Mucosa of stomach (tissue), 1 donor: ENCODE results near the gene NME4.

ENCODE experiments used
- H3K27me3 ChIP-seq: one replicate; pipeline ENCODE4 v1.7.0; 2013; ENCODE audit warnings: mild to moderate bottlenecking, low read length; ENCODE audit not compliant: control insufficient read depth, insufficient read depth
- H3K36me3 ChIP-seq: one replicate; pipeline ENCODE4 v1.7.0; 2013; ENCODE audit warnings: low read length; ENCODE audit not compliant: control insufficient read depth, insufficient read depth
- H3K4me1 ChIP-seq: one replicate; pipeline ENCODE4 v1.7.0; 2013; ENCODE audit warnings: mild to moderate bottlenecking, low read length; ENCODE audit not compliant: control insufficient read depth, insufficient read depth
- H3K4me3 ChIP-seq: one replicate; pipeline ENCODE4 v1.7.0; 2013; ENCODE audit warnings: low read length
- H3K9ac ChIP-seq: one replicate; pipeline ENCODE4 v1.7.0; 2013; ENCODE audit warnings: mild to moderate bottlenecking, low read length, moderate library complexity
- H3K9me3 ChIP-seq: one replicate; pipeline ENCODE4 v1.7.0; 2013; ENCODE audit warnings: mild to moderate bottlenecking, low read length, moderate library complexity; ENCODE audit not compliant: control insufficient read depth
- donor health status: Pancreatic carcinoma.

Gene NME4

GRCh38 chr16:442976-443375 lies 46.0 kb downstream of the NME4 start:
- Histone ChIP-seq H3K36me3 (no peaks in the 10 kb centered on the region), H3K4me1 (no peaks in the 10 kb centered on the region), H3K4me3 (no peak overlapping the region), H3K9me3 (no peaks in the 10 kb centered on the region), H3K27me3 (no peaks in the 10 kb centered on the region), H3K9ac (no peak overlapping the region)

GRCh38 chr16:444027-444426 lies 47.0 kb downstream of the NME4 start:
- H3K9me3 ChIP-seq: no peaks in the 10 kb centered on the region

GRCh38 chr16:445566-445965 lies 48.6 kb downstream of the NME4 start:
- Histone ChIP-seq H3K4me1 (no peaks in the 10 kb centered on the region), H3K4me3 (no peak overlapping the region), H3K9ac (no peak overlapping the region), H3K27me3 (no peaks in the 10 kb centered on the region), H3K36me3 (no peaks in the 10 kb centered on the region), H3K9me3 (no peaks in the 10 kb centered on the region)

More at GRCh38 chr16:444027-444426, 47.0 kb downstream of the NME4 start:
- H3K4me3 ChIP-seq: no peak overlapping the region
- no peaks in the 10 kb centered on the region for H3K36me3 ChIP-seq
- no peak overlapping the region for H3K9ac ChIP-seq
- no peaks in the 10 kb centered on the region for H3K4me1 ChIP-seq
- H3K27me3 ChIP-seq: no peaks in the 10 kb centered on the region
